ENCODE results near the gene SLC22A14.
"Not testable (repeated sequence)": the region's sequence is repeated elsewhere in the genome, so short reads cannot be mapped to it uniquely, and the experiment has no call there.

The SLC22A14 gene

GRCh38 chr3:38275658-38276057, 6.4 kb upstream of the SLC22A14 start:
- DNase-seq (ENCODE audit: insufficient read length) = no peak
- no peak for FAIRE-seq
- TF ChIP-seq POLR2A (IDR thresholded peaks at IDR 0.05; ENCODE audit: low read depth, low read length) = no peak
- TF ChIP-seq TAF1 (IDR thresholded peaks at IDR 0.05; ENCODE audit: borderline replicate concordance, low read depth, low read length) = no peak
- TF ChIP-seq POLR2AphosphoS5 (IDR thresholded peaks at IDR 0.05; ENCODE audit: low read depth, low read length) = no peak

DNA sequence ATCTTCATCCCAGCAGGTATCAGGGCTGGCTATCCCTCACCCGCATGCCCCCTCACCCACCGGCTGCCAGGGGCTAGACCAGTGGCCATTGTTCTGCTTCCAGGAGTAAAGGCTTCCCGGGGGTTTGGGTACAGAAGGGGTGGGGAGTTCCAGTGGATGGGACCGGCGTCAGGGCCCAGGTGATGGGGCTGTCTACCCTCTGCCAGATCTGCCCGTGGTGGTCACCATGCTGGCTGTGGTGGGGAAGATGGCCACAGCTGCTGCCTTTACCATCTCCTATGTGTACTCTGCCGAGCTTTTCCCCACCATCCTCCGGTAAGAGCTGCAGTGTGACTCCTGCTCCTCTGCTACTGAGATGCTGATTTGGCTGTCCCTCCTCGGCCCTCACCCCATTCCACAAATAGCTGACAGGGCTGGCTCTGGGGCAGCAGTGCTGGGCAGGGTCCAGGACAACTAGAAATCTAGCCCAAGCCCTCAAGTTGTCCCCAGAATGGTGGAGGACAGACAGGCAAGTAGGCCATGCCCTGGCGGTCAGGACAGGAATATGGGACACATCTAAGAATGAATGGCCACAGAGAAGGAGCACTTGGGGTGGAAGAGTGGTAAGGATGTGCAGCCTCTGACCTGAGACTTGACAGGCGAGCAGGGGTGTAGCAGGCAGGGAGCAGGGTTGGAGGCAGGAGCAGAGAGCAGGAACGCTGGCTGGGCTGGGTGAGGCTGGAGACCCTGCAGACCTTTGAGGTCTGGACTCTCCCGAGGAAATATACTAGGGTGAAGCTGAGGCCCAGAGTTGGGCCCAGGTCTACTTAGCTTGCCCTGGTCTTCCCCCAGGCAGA, 5.8 kb upstream of the SLC22A14 start:
- FAIRE-seq (no peak), DNase-seq (ENCODE audit: insufficient read length) (no peak)
- TF ChIP-seq TAF1 (IDR thresholded peaks at IDR 0.05; ENCODE audit: borderline replicate concordance, low read depth, low read length) (no peak), POLR2A (IDR thresholded peaks at IDR 0.05; ENCODE audit: low read depth, low read length) (no peak), POLR2AphosphoS5 (IDR thresholded peaks at IDR 0.05; ENCODE audit: low read depth, low read length) (no peak)

GRCh38 chr3:38276917-38277630, 5.0 kb upstream of the SLC22A14 start:
- TF ChIP-seq TAF1 (IDR thresholded peaks at IDR 0.05; ENCODE audit: borderline replicate concordance, low read depth, low read length) (no peak), POLR2AphosphoS5 (IDR thresholded peaks at IDR 0.05; ENCODE audit: low read depth, low read length) (no peak), POLR2A (IDR thresholded peaks at IDR 0.05; ENCODE audit: low read depth, low read length) (no peak)
- no peak for FAIRE-seq

GRCh38 chr3:38278841-38279240, 3.3 kb upstream of the SLC22A14 start:
- DNase-seq (ENCODE audit: insufficient read length) = no peak
- TF ChIP-seq POLR2A (IDR thresholded peaks at IDR 0.05; ENCODE audit: low read depth, low read length) = no peak
- TF ChIP-seq POLR2AphosphoS5 (IDR thresholded peaks at IDR 0.05; ENCODE audit: low read depth, low read length) = no peak
- TF ChIP-seq TAF1 (IDR thresholded peaks at IDR 0.05; ENCODE audit: borderline replicate concordance, low read depth, low read length) = no peak
- FAIRE-seq = no peak

More at GRCh38 chr3:38276917-38277630, 5.0 kb upstream of the SLC22A14 start:
- no peak for DNase-seq (ENCODE audit: insufficient read length)

DNA sequence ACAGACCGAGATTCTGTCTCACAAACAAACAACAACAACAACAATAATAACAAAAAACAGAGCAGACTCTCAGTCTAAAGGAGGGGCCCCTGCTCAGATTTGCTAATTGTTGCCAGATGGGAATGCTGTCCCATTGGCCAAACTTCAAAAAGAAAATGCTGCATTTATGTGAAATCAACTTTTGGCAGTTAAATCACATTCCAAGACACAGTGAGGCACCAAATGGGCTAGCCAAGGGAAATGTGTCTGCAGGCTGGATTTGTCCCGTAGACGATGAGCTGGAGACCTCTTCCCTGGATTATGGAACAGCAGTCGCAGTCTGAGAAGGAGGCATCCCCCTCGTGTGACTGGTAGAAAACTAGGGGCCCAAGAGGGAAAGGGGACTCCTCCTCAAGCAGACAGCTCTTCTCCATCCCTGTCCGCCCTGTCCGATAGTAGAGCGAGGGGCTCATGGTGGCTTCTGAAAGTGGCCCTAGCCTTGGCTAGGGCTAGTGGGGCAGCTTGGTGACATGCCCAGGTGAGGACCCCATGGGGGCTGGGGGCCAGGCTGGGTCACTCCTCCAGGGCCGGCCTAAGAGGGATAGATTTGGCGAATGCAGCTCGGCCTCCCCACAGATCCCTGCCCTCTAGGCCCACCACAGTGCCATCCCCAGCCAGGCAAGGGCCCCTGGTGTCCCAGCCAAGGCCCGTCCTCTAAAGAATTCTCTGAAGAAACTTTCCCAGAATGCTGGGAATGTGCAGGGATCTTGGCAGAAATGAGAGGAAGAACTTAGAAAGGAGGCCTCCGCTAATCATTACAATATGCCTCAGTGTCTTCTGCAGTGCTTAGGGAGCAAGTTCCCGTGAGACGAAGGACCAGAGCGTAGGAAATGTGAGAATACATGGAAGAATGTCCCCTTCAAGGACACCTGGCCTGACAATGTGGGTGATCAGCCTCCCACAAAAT, 2.0 kb downstream of the SLC22A14 start:
- DNase-seq (ENCODE audit: insufficient read length) (no peak), FAIRE-seq (no peak)
- TF ChIP-seq TAF1 (IDR thresholded peaks at IDR 0.05; ENCODE audit: borderline replicate concordance, low read depth, low read length) (no peak), POLR2AphosphoS5 (IDR thresholded peaks at IDR 0.05; ENCODE audit: low read depth, low read length) (no peak), POLR2A (IDR thresholded peaks at IDR 0.05; ENCODE audit: low read depth, low read length) (no peak)

DNA sequence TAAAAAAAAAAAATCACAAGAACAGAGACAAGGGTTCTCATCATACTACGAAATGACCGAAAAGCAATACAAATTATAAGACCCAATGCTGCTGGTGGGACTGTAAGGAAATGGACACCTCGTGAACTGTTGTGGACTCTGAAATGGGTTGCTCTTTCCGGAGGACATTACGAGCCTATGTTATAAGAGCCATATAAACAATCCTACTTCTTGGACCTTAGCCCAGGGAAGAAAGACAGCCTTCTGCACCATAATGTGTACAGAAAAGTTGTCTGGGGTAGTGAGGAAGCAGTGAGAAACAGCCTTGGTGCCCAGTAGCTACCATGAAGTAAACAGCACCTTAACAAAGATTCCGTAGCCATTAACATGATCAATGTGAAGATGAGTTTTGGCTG, 2.7 kb downstream of the SLC22A14 start:
- no peak for DNase-seq (ENCODE audit: insufficient read length)
- no peak for TF ChIP-seq TAF1 (IDR thresholded peaks at IDR 0.05; ENCODE audit: borderline replicate concordance, low read depth, low read length)
- TF ChIP-seq POLR2A (IDR thresholded peaks at IDR 0.05; ENCODE audit: low read depth, low read length) = no peak
- no peak for FAIRE-seq

DNA sequence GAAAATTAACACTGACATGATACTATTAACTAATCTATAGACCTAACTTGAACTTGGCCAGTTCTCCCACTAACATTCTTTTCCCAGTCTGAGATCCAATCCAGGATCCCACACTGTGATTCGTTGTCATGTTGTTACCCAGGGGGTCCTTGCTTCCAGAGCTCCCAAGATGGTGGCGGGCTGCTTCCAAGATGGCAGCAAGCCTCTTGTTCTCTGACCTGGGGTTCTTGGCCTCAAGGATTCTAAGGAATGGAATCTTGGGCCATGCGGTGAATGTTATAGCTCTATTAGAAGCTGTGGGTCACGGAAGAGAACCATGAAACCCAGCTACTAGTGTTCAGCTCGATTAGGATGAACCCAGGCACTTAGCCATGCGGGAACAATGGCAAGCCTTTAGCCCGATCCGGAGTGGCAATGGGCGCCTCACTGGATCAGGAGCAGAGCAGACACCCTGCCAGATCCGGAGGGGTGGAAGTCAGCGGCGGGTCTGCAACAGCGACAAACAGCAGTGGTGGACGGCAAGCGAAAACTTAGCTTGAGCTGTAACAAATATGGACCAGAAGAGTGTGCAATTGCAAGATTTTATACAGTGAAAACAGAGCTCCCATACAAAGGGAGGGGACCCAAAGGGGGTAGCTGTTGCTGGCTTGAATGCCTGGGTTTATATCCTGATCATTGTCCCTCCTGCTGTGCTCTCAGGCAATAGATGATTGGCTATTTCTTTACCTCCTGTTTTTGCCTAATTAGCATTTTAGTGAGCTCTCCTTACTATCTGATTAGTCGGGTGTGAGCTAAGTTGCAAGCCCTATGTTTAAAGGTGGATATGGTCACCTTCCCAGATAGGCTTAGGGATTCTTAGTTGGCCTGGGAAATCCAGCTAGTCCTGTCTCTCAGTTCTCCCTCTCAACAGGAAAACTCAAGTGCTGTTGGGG, 7.5 kb downstream of the SLC22A14 start:
- not testable (repeated sequence) for FAIRE-seq; DNase-seq (ENCODE audit: insufficient read length)

- not testable (repeated sequence) for FAIRE-seq
These were observed 15.0 kb downstream of the SLC22A14 start for GRCh38 chr3:38297053-38297452.

DNA sequence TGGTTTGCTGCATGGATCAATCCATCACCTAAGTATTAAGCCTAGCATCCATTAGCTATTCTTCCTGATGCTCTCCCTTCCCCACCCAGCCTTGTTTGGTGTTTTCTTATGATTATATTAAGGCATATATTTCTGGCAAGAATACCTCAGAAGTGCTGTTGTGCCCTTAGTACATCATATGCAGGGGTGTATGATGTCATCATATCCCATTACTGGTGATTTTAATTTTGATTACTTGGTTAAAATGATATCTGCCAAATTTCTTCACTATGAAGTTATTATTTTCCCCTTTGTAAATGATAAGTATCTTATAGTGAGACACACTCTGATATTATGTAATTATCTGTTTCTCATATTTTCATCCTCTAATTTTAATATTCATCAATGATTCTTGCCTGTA, 15.4 kb downstream of the SLC22A14 start:
- FAIRE-seq (no peak), DNase-seq (ENCODE audit: insufficient read length) (no peak)
- TF ChIP-seq POLR2AphosphoS5 (IDR thresholded peaks at IDR 0.05; ENCODE audit: low read depth, low read length) = no peak
- TF ChIP-seq POLR2A (IDR thresholded peaks at IDR 0.05; ENCODE audit: low read depth, low read length) = no peak
- no peak for TF ChIP-seq TAF1 (IDR thresholded peaks at IDR 0.05; ENCODE audit: borderline replicate concordance, low read depth, low read length)

More at GRCh38 chr3:38297053-38297452, 15.0 kb downstream of the SLC22A14 start:
- DNase-seq (ENCODE audit: insufficient read length) = not testable (repeated sequence)

GRCh38 chr3:38297947-38298711, 16.0 kb downstream of the SLC22A14 start:
- FAIRE-seq (no peak), DNase-seq (ENCODE audit: insufficient read length) (no peak)
- TF ChIP-seq POLR2AphosphoS5 (IDR thresholded peaks at IDR 0.05; ENCODE audit: low read depth, low read length) = no peak
- no peak for TF ChIP-seq POLR2A (IDR thresholded peaks at IDR 0.05; ENCODE audit: low read depth, low read length)
- no peak for TF ChIP-seq TAF1 (IDR thresholded peaks at IDR 0.05; ENCODE audit: borderline replicate concordance, low read depth, low read length)

Data from GM12892 (cell line).